Erythroblast (primary cell): ENCODE data around the gene CD58.

ENCODE experiments used
- GATA1 ChIP-seq: IDR thresholded peaks from 2 replicates; pipeline ENCODE4 v1.6.1; 2011; ENCODE audit warnings: low read depth, mild to moderate bottlenecking, control low read depth, low read length, moderate library complexity
- POLR2A ChIP-seq: IDR thresholded peaks from 2 replicates; pipeline ENCODE4 v1.6.1; 2011; ENCODE audit warnings: mild to moderate bottlenecking, low read length

GRCh38 chr1:116493036-116493435, 77.8 kb downstream of the CD58 start:
- TF ChIP-seq POLR2A (no peak), GATA1 (no peak)
